Measurements from ENCODE around the gene FBXO30.

DNA sequence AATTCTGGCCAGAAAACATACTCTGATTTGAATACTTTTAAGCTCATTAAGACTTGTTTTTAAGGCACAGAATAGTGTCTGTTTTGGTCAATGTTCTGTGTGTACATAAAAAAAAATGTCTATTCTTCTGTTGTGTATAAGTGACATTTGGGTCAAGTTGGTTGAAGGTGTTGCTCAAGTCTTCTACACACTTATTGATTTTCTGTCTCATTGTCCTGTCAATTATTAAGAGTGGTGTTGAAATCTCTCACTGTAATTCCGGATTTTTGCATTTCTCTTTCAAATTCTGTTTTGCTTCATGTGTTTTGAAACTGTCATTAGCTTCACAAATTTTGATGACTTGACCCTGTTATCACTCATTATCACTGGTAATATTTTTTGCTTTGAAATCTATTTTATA is 41.7 kb downstream of the FBXO30 start:
- TF ChIP-seq, protein P1, sequence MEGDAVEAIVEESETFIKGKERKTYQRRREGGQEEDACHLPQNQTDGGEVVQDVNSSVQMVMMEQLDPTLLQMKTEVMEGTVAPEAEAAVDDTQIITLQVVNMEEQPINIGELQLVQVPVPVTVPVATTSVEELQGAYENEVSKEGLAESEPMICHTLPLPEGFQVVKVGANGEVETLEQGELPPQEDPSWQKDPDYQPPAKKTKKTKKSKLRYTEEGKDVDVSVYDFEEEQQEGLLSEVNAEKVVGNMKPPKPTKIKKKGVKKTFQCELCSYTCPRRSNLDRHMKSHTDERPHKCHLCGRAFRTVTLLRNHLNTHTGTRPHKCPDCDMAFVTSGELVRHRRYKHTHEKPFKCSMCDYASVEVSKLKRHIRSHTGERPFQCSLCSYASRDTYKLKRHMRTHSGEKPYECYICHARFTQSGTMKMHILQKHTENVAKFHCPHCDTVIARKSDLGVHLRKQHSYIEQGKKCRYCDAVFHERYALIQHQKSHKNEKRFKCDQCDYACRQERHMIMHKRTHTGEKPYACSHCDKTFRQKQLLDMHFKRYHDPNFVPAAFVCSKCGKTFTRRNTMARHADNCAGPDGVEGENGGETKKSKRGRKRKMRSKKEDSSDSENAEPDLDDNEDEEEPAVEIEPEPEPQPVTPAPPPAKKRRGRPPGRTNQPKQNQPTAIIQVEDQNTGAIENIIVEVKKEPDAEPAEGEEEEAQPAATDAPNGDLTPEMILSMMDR (IDR thresholded peaks at IDR 0.05; ENCODE audit: borderline replicate concordance, extremely low read depth, low read length, poor library complexity, severe bottlenecking): no peak
- no peak for TF ChIP-seq EZH2 (IDR thresholded peaks at IDR 0.05; ENCODE audit: borderline replicate concordance, low read depth, low read length, severe bottlenecking)
